HG03565 (cell line): ENCODE measurements around the gene NODAL.

Experiments
- ATAC-seq: cut with Tn5 transposase; IDR thresholded peaks from one replicate; pipeline ENCODE4 v1.9.1; 2021; ENCODE audit warnings: mild to moderate bottlenecking, moderate library complexity; ENCODE audit not compliant: unreplicated experiment

Gene NODAL

GRCh38 chr10:70435241-70436085, 6.0 kb downstream of the NODAL start:
- no peak for ATAC-seq

- no peak for ATAC-seq
Measured at GRCh38 chr10:70433581-70434280, 7.8 kb downstream of the NODAL start.

GRCh38 chr10:70432561-70433263, 8.8 kb downstream of the NODAL start:
- no peak for ATAC-seq

- ATAC-seq: no peak
Measured at GRCh38 chr10:70432101-70432500, 9.4 kb downstream of the NODAL start.

GRCh38 chr10:70430493-70431445, 10.7 kb downstream of the NODAL start:
- no peak for ATAC-seq

GRCh38 chr10:70426823-70427222, 14.7 kb downstream of the NODAL start:
- ATAC-seq: no peak

- no peak for ATAC-seq
Measured at GRCh38 chr10:70425096-70425495, 16.4 kb downstream of the NODAL start.

- ATAC-seq: no peak
Measured at GRCh38 chr10:70424320-70424719, 17.2 kb downstream of the NODAL start.

- no peak for ATAC-seq
Measured at GRCh38 chr10:70418713-70419112, 22.8 kb downstream of the NODAL start.

- ATAC-seq: no peak
Measured at GRCh38 chr10:70418229-70418628, 23.3 kb downstream of the NODAL start.

- no peak for ATAC-seq
Measured at GRCh38 chr10:70417568-70417967, 23.9 kb downstream of the NODAL start.

GRCh38 chr10:70412356-70412755, 29.1 kb downstream of the NODAL start:
- ATAC-seq: no peak

GRCh38 chr10:70410608-70411007, 30.9 kb downstream of the NODAL start:
- ATAC-seq: no peak

GRCh38 chr10:70409772-70410171, 31.7 kb downstream of the NODAL start:
- no peak for ATAC-seq

GRCh38 chr10:70405037-70405824, 36.2 kb downstream of the NODAL start:
- no peak for ATAC-seq

GRCh38 chr10:70404787-70405036, 36.8 kb downstream of the NODAL start:
- ATAC-seq: peak; percentile 1

- peak; percentile 76 for ATAC-seq
Measured at GRCh38 chr10:70404036-70404786, 37.3 kb downstream of the NODAL start, which contains the start of gene EIF4EBP2. TSS of gene EIF4EBP2 (plus strand) at chr10:70404145. CDS start at chr10:70404402, 257 bp downstream.

GRCh38 chr10:70403483-70404035, 37.9 kb downstream of the NODAL start:
- ATAC-seq: peak; percentile 5

GRCh38 chr10:70399177-70399576, 42.3 kb downstream of the NODAL start:
- no peak for ATAC-seq
